H9 (cell line): Measurements from ENCODE around the gene CFAP299. TPM values are rescaled to one million over a fixed set of nuclear protein-coding genes. Genes with fewer than 3 reads are reported as not detected.

ENCODE experiments used
- DNase-seq: peaks from one replicate; pipeline ENCODE4 v3.0.0-alpha.2; 2017
- H2AFZ ChIP-seq: one replicate; pipeline ENCODE4 v1.6.1; 2013; ENCODE audit warnings: mild to moderate bottlenecking, low read length, control low read depth, moderate library complexity
- H2AK5ac ChIP-seq: 2 replicates; pipeline ENCODE4 v1.6.1; 2013; ENCODE audit warnings: low read length, control low read depth, mixed read lengths; ENCODE audit not compliant: insufficient read length
- H2BK120ac ChIP-seq: one replicate; pipeline ENCODE4 v1.6.1; 2013; ENCODE audit warnings: low read depth, mild to moderate bottlenecking, low read length, control low read depth, inconsistent platforms; ENCODE audit not compliant: poor library complexity, severe bottlenecking
- H2BK12ac ChIP-seq: 2 replicates; pipeline ENCODE4 v1.6.1; 2013; ENCODE audit warnings: low read length, control low read depth, mixed read lengths, low read depth; ENCODE audit not compliant: insufficient read length
- H2BK15ac ChIP-seq: 2 replicates; pipeline ENCODE4 v1.6.1; 2013; ENCODE audit warnings: low read depth, low read length, control low read depth
- H2BK20ac ChIP-seq: one replicate; pipeline ENCODE4 v1.6.1; 2013; ENCODE audit warnings: low read depth, mild to moderate bottlenecking, low read length, control low read depth, inconsistent platforms; ENCODE audit not compliant: poor library complexity, severe bottlenecking
- H2BK5ac ChIP-seq: 2 replicates; pipeline ENCODE4 v1.6.1; 2013; ENCODE audit warnings: low read length, control low read depth, mixed read lengths; ENCODE audit not compliant: insufficient read length
- H3K14ac ChIP-seq: 2 replicates; pipeline ENCODE4 v1.6.1; 2013; ENCODE audit warnings: low read length, control low read depth; ENCODE audit not compliant: insufficient read depth
- H3K18ac ChIP-seq: 2 replicates; pipeline ENCODE4 v1.6.1; 2013; ENCODE audit warnings: low read depth, mild to moderate bottlenecking, mixed read lengths, low read length, control low read depth; ENCODE audit not compliant: insufficient read length
- H3K23ac ChIP-seq: 2 replicates; pipeline ENCODE4 v1.6.1; 2013; ENCODE audit warnings: low read length, control low read depth, mixed read lengths, low read depth; ENCODE audit not compliant: insufficient read length
- H3K23me2 ChIP-seq: 2 replicates; pipeline ENCODE4 v1.6.1; 2013; ENCODE audit warnings: low read depth, mild to moderate bottlenecking, mixed read lengths, low read length, control low read depth; ENCODE audit not compliant: insufficient read length, poor library complexity, severe bottlenecking
- H3K27ac ChIP-seq: 2 replicates; pipeline ENCODE4 v1.5.1; 2013; ENCODE audit warnings: low read length, control low read depth, mixed read lengths, low read depth; ENCODE audit not compliant: insufficient read length
- H3K27me3 ChIP-seq: 2 replicates; pipeline ENCODE4 v1.6.1; 2013; ENCODE audit warnings: low read length, control low read depth, inconsistent platforms; ENCODE audit not compliant: insufficient read depth
- H3K4ac ChIP-seq: 2 replicates; pipeline ENCODE4 v1.6.1; 2013; ENCODE audit warnings: low read depth, mild to moderate bottlenecking, control low read depth, inconsistent platforms, low read length, moderate library complexity
- H3K4me1 ChIP-seq: 2 replicates; pipeline ENCODE4 v1.6.1; 2013; ENCODE audit warnings: low read length, control low read depth, inconsistent platforms; ENCODE audit not compliant: insufficient read depth
- H3K4me2 ChIP-seq: 2 replicates; pipeline ENCODE4 v1.6.1; 2013; ENCODE audit warnings: low read length, control low read depth, mixed read lengths; ENCODE audit not compliant: insufficient read length, insufficient read depth
- H3K56ac ChIP-seq: 2 replicates; pipeline ENCODE4 v1.6.1; 2013; ENCODE audit warnings: low read depth, mild to moderate bottlenecking, mixed read lengths, low read length, control low read depth; ENCODE audit not compliant: insufficient read length
- H3K79me1 ChIP-seq: 2 replicates; pipeline ENCODE4 v1.6.1; 2013; ENCODE audit warnings: low read depth, mild to moderate bottlenecking, moderate library complexity, low read length, control low read depth, inconsistent platforms; ENCODE audit not compliant: insufficient read depth, poor library complexity, severe bottlenecking
- H3K79me2 ChIP-seq: 2 replicates; pipeline ENCODE4 v1.6.1; 2013; ENCODE audit warnings: low read length, control low read depth, inconsistent platforms; ENCODE audit not compliant: insufficient read depth
- H3K9ac ChIP-seq: 2 replicates; pipeline ENCODE4 v1.6.1; 2013; ENCODE audit warnings: low read length, control low read depth, mixed read lengths; ENCODE audit not compliant: insufficient read length; ENCODE audit errors: extremely low read depth
- H3K9me3 ChIP-seq: one replicate; pipeline ENCODE4 v1.6.1; 2013; ENCODE audit warnings: low read depth, low read length, inconsistent platforms; ENCODE audit not compliant: control insufficient read depth
- H3T11ph ChIP-seq: one replicate; pipeline ENCODE4 v1.6.1; 2013; ENCODE audit warnings: mild to moderate bottlenecking, low read length, control low read depth, inconsistent platforms
- H4K20me1 ChIP-seq: one replicate; pipeline ENCODE4 v1.6.1; 2013; ENCODE audit not compliant: control insufficient read depth, insufficient read length, insufficient read depth
- H4K5ac ChIP-seq: 2 replicates; pipeline ENCODE4 v1.6.1; 2013; ENCODE audit warnings: low read depth, mild to moderate bottlenecking, mixed read lengths, low read length, control low read depth; ENCODE audit not compliant: insufficient read length
- H4K8ac ChIP-seq: replicated peaks from 2 replicates; pipeline ENCODE4 v1.6.1; 2013; ENCODE audit warnings: low read length, control low read depth, mixed read lengths, low read depth; ENCODE audit not compliant: insufficient read length
- H4K91ac ChIP-seq: 2 replicates; pipeline ENCODE4 v1.6.1; 2013; ENCODE audit warnings: low read depth, mild to moderate bottlenecking, moderate library complexity, mixed read lengths, low read length, control low read depth; ENCODE audit not compliant: insufficient read length
- H3K27ac Mint-ChIP-seq, 3 experiments: 2 replicates in 2 of 3; 3 replicates in 1 of 3; pipeline ENCODE4 v1.8.0; 2020 to 2021; ENCODE audit warnings: mixed read lengths in 3 of 3, mild to moderate bottlenecking in 1 of 3, moderate library complexity in 1 of 3
- H3K27me3 Mint-ChIP-seq: 2 replicates; pipeline ENCODE4 v1.8.0; 2021; ENCODE audit warnings: low read depth, mild to moderate bottlenecking, moderate library complexity, mixed read lengths
- H3K36me3 Mint-ChIP-seq, 3 experiments: 2 replicates in 2 of 3; 3 replicates in 1 of 3; pipeline ENCODE4 v1.8.0; 2020 to 2021; ENCODE audit warnings: low read depth in 3 of 3, mixed read lengths in 3 of 3; ENCODE audit not compliant: insufficient read depth in 1 of 3
- H3K4me1 Mint-ChIP-seq, 2 experiments: 2 replicates each; pipeline ENCODE4 v1.8.0; 2020; ENCODE audit warnings: mixed read lengths in 2 of 2
- H3K4me3 Mint-ChIP-seq, 2 experiments: 2 replicates in 1 of 2; 3 replicates in 1 of 2; pipeline ENCODE4 v1.8.0; 2020 to 2021; ENCODE audit warnings: mild to moderate bottlenecking in 2 of 2, mixed read lengths in 2 of 2, moderate library complexity in 1 of 2
- H3K9me3 Mint-ChIP-seq, 2 experiments: 2 replicates in 1 of 2; 3 replicates in 1 of 2; pipeline ENCODE4 v1.8.0; 2020; ENCODE audit warnings: mild to moderate bottlenecking in 2 of 2, mixed read lengths in 2 of 2, moderate library complexity in 1 of 2
- CTCF ChIP-seq: fragments of 200-600 bp; sonication (generic); conservative IDR thresholded peaks from 3 replicates; pipeline ENCODE4 v1.8.0; 2021; ENCODE audit warnings: antibody characterized with exemption, mild to moderate bottlenecking
- WGBS: extraction: QIAGEN DNeasy Blood & Tissue Kit; methylation state at CpG from one replicate; pipeline ENCODE4 v1.1.7; 2013; ENCODE audit warnings: missing lambda C conversion rate, low lambda C conversion rate, mixed read lengths; ENCODE audit not compliant: insufficient read length; ENCODE audit errors: extremely low coverage; 5-methylcytosine and 5-hydroxymethylcytosine counted together
- total RNA-seq: library from RNA; stranded (reverse); gene quantifications from 2 replicates; pipeline ENCODE4 v1.2.1, GENCODE V29; 2021

CFAP299 gene
- total RNA-seq, 1 experiment from 2014 or later, result not detected

DNA sequence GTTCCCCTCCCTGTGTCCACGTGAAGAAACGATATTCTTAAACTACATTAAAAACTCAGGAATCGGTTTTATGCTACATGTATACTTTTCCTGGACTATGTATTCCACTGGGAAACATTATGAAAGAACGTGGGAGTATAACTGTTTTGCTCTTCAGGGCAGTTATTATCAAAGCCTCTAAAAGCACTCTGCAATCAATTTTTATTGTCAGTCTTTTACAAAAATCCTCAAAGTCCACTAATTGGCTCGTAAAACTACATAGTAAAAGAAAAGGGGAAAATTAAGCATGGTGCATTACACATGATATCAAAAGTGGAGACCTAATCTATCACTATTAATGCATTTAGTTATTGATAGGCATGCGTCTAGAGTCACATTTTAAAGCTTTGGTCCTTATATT lies 11.4 kb upstream of the CFAP299 start:
- H3K4me1 ChIP-seq, result no peaks in the 10 kb centered on the region
- Mint-ChIP-seq H3K4me3 (no peak overlapping the region), H3K4me1 (no peaks in the 10 kb centered on the region), H3K27me3 (peaks cover 1% of the 10 kb centered on the region; the same call in 1 of the 2 replicates), H3K27ac (no peak overlapping the region), H3K36me3 (no peaks in the 10 kb centered on the region), H3K9me3 (no peaks in the 10 kb centered on the region)
- no peaks in the 10 kb centered on the region for H3K79me1 ChIP-seq
- H4K5ac ChIP-seq, result no peak overlapping the region
- no peak overlapping the region for H2AK5ac ChIP-seq
- no peak overlapping the region for H2BK12ac ChIP-seq
- no peak overlapping the region for H3K4ac ChIP-seq
- H2BK120ac ChIP-seq, result no peak overlapping the region
- no peak overlapping the region for H3K56ac ChIP-seq
- no peaks in the 10 kb centered on the region for H3K23me2 ChIP-seq
- H4K91ac ChIP-seq, result no peak overlapping the region
- no peak overlapping the region for H2BK15ac ChIP-seq
- no peak overlapping the region for H3K18ac ChIP-seq
- no peak overlapping the region for H3K14ac ChIP-seq
- H3K4me2 ChIP-seq, result no peak overlapping the region
- H2BK5ac ChIP-seq, result no peak overlapping the region
- no peaks in the 10 kb centered on the region for H3K79me2 ChIP-seq
- no peaks in the 10 kb centered on the region for H3K9me3 ChIP-seq
- TF ChIP-seq CTCF, result no peak
- no peaks in the 10 kb centered on the region for H4K20me1 ChIP-seq
- H4K8ac ChIP-seq, result no peak overlapping the region
- no peak overlapping the region for H3K9ac ChIP-seq
- no peak overlapping the region for H3T11ph ChIP-seq
- WGBS, result no CpG with 5 or more reads among the region's 6 CpGs
- no peak overlapping the region for H3K27ac ChIP-seq
- H2BK20ac ChIP-seq, result no peak overlapping the region
- no peak for DNase-seq
- H3K27me3 ChIP-seq, result no peaks in the 10 kb centered on the region
- no peak overlapping the region for H2AFZ ChIP-seq
- H3K23ac ChIP-seq, result no peak overlapping the region
